HCT116 (cell line): ENCODE measurements around the gene EPN1.

Experiments used
- CEBPB ChIP-seq: IDR thresholded peaks from 2 replicates; pipeline ENCODE4 v1.6.1; 2012; ENCODE audit warnings: low read depth
- CTCF ChIP-seq, 3 experiments: fragments of 200-600 bp in 1 of 3; sonication (generic) in 1 of 3; IDR thresholded peaks in 2 of 3; conservative IDR thresholded peaks in 1 of 3; 2 replicates each; pipeline ENCODE4 v1.5.1; 2012 to 2017; ENCODE audit warnings: low read depth in 2 of 3, low read length in 2 of 3, antibody characterized with exemption in 1 of 3, borderline replicate concordance in 1 of 3, control low read depth in 1 of 3, mild to moderate bottlenecking in 1 of 3, mixed read lengths in 1 of 3, mixed run types in 1 of 3, moderate library complexity in 1 of 3; ENCODE audit not compliant: insufficient read depth in 1 of 3
- ELF1 ChIP-seq: IDR thresholded peaks from 2 replicates; pipeline ENCODE4 v1.6.1; 2012; ENCODE audit warnings: low read depth, borderline replicate concordance
- EZH2 ChIP-seq: fragments of 200-600 bp; sonication (generic); IDR thresholded peaks from 2 replicates; pipeline ENCODE4 v1.6.1; 2017; ENCODE audit warnings: antibody characterized with exemption, mixed run types
- FOSL1 ChIP-seq: IDR thresholded peaks from 2 replicates; pipeline ENCODE4 v1.6.1; 2012; ENCODE audit warnings: low read depth
- MAX ChIP-seq: IDR thresholded peaks from 2 replicates; pipeline ENCODE4 v1.6.1; 2012
- POLR2A ChIP-seq: IDR thresholded peaks from 2 replicates; pipeline ENCODE4 v1.7.0; 2011; ENCODE audit warnings: borderline replicate concordance; ENCODE audit not compliant: insufficient read depth, insufficient read length; ENCODE audit errors: extremely low read depth
- POLR2AphosphoS5 ChIP-seq: IDR thresholded peaks from 2 replicates; pipeline ENCODE4 v1.6.1; 2011; ENCODE audit warnings: mild to moderate bottlenecking, low read depth, low read length, moderate library complexity
- SIN3A ChIP-seq: IDR thresholded peaks from 2 replicates; pipeline ENCODE4 v1.6.1; 2012; ENCODE audit warnings: low read depth
- YY1 ChIP-seq: IDR thresholded peaks from 2 replicates; pipeline ENCODE4 v1.6.1; 2011; ENCODE audit warnings: low read length, low read depth, moderate library complexity, mild to moderate bottlenecking; ENCODE audit not compliant: insufficient replicate concordance; ENCODE audit errors: extremely low read depth
- ZFX ChIP-seq: fragments of 450-650 bp; IDR thresholded peaks from 2 replicates; pipeline ENCODE4 v1.6.1; 2017
- ZNF274 ChIP-seq: fragments of 200-500 bp; sonication (Bioruptor generic); IDR thresholded peaks from 2 replicates; pipeline ENCODE4 v1.6.1; 2014; ENCODE audit warnings: mild to moderate bottlenecking, low read depth, low read length, inconsistent platforms
- TF ChIP-seq, protein P1 (sequence below): IDR thresholded peaks from 2 replicates; pipeline ENCODE4 v1.6.1; 2012; ENCODE audit warnings: low read depth

DNA sequence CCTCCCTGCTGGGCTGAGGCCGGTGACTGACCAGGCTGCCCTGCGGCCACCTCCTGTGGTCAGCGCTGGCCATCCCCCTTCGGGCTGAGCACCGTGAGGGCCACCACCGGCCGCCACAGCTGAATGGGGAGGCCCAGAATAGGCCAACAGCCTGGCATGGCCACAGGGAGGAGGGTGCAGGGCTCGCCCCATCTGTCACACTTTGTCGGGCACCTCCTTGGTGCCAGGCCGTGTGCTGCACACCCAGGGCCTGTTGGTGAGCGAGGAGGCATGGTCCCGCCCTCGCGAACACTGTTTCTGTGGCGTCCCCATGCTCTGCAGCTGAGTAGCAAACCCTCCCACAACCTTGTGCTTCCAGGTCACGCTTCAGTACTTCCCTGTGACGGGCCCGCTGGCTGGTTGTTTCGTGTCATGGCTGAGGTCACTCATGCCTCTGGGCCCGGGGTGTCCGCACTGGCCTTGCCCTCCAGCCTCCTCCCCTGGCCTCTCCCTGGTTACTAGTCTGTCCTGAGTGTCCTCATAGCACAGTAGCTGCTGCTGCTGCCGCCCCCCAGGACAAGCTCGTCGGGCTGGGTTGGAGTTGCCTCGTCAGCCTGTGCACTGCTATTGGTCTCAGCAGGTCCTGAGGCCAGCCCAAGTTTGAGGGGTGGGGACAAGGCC lies 15.2 kb downstream of the EPN1 start:
- TF ChIP-seq SIN3A (no peak), CTCF (IDR thresholded peaks at IDR 0.05 in 2 of 3, conservative IDR thresholded peaks at IDR 0.05 in 1 of 3; ENCODE audit: borderline replicate concordance in 1 of 3, insufficient read depth in 1 of 3, low read depth in 2 of 3, low read length in 2 of 3) (no peak), POLR2A (no peak), CEBPB (no peak), EZH2 (no peak), ELF1 (no peak), MAX (no peak), POLR2AphosphoS5 (no peak), YY1 (no peak), ZNF274 (no peak), ZFX (no peak), FOSL1 (no peak)
- TF ChIP-seq, protein P1, sequence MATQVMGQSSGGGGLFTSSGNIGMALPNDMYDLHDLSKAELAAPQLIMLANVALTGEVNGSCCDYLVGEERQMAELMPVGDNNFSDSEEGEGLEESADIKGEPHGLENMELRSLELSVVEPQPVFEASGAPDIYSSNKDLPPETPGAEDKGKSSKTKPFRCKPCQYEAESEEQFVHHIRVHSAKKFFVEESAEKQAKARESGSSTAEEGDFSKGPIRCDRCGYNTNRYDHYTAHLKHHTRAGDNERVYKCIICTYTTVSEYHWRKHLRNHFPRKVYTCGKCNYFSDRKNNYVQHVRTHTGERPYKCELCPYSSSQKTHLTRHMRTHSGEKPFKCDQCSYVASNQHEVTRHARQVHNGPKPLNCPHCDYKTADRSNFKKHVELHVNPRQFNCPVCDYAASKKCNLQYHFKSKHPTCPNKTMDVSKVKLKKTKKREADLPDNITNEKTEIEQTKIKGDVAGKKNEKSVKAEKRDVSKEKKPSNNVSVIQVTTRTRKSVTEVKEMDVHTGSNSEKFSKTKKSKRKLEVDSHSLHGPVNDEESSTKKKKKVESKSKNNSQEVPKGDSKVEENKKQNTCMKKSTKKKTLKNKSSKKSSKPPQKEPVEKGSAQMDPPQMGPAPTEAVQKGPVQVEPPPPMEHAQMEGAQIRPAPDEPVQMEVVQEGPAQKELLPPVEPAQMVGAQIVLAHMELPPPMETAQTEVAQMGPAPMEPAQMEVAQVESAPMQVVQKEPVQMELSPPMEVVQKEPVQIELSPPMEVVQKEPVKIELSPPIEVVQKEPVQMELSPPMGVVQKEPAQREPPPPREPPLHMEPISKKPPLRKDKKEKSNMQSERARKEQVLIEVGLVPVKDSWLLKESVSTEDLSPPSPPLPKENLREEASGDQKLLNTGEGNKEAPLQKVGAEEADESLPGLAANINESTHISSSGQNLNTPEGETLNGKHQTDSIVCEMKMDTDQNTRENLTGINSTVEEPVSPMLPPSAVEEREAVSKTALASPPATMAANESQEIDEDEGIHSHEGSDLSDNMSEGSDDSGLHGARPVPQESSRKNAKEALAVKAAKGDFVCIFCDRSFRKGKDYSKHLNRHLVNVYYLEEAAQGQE, result no peak
